Right lobe of liver (tissue), 4 donors: ENCODE results near the gene CDR2.

Source experiments
- CTCF ChIP-seq, 4 donors: fragments of 200-600 bp in 3 of 4; fragments of 450-650 bp in 1 of 4; IDR thresholded peaks; one replicate each; pipeline versions ENCODE4 v1.5.1 to v1.8.0; 2016 to 2022; ENCODE audit warnings: antibody characterized with exemption in 4 of 4, mild to moderate bottlenecking in 2 of 4
- POLR2A ChIP-seq: fragments of 450-650 bp; IDR thresholded peaks from one replicate; pipeline ENCODE4 v1.6.1; 2017; ENCODE audit warnings: antibody characterized with exemption, mild to moderate bottlenecking
- donor health status: DM: no; HTN: no; CAD: no.
- donor health status: DM: no; HTN: no; CAD: no.
- donor health status: DM: no; HTN: yes; CAD: no.

- TF ChIP-seq POLR2A (no peak), CTCF (IDR thresholded peaks at IDR 0.05) (no peak)
Observed at GRCh38 chr16:22379656-22380055, 5.2 kb upstream of the CDR2 start.
